HepG2 (cell line): ENCODE data around the gene BAIAP2L1. TPM values are rescaled to one million over a fixed set of nuclear protein-coding genes. Genes with fewer than 3 reads are reported as not detected.

Experiments
- BCL6 ChIP-seq: IDR thresholded peaks from 2 replicates; pipeline ENCODE4 v1.6.1; 2016; ENCODE audit warnings: missing genetic modification reagents, missing compliant biosample characterization
- CCDC6 ChIP-seq: sonication (generic); formaldehyde crosslinking; IDR thresholded peaks from 2 replicates; pipeline ENCODE4 v1.8.1; 2022; ENCODE audit warnings: mild to moderate bottlenecking, missing genetic modification reagents, moderate library complexity
- ERF ChIP-seq: IDR thresholded peaks from 2 replicates; pipeline ENCODE4 v1.6.1; 2018; ENCODE audit warnings: missing biosample characterization, missing genetic modification reagents
- GATAD2A ChIP-seq: IDR thresholded peaks from 2 replicates; pipeline ENCODE4 v1.6.1; 2016
- PHF8 ChIP-seq: sonication (generic); formaldehyde crosslinking; IDR thresholded peaks from 2 replicates; pipeline ENCODE4 v1.5.0; 2020; ENCODE audit warnings: missing genetic modification reagents
- ZKSCAN1 ChIP-seq: fragments of 150-350 bp; IDR thresholded peaks from 2 replicates; pipeline ENCODE4 v1.6.1; 2014; ENCODE audit warnings: low read length
- ZNF432 ChIP-seq: sonication (generic); formaldehyde crosslinking; IDR thresholded peaks from 2 replicates; pipeline ENCODE4 v1.5.0; 2020; ENCODE audit warnings: missing genetic modification reagents, mild to moderate bottlenecking, borderline replicate concordance
- ZNF598 ChIP-seq: sonication (generic); formaldehyde crosslinking; IDR thresholded peaks from 2 replicates; pipeline ENCODE4 v1.5.1; 2020; ENCODE audit warnings: mild to moderate bottlenecking, missing genetic modification reagents, borderline replicate concordance
- ZNF616 ChIP-seq: sonication (generic); formaldehyde crosslinking; IDR thresholded peaks from 2 replicates; pipeline ENCODE4 v1.5.0; 2020; ENCODE audit warnings: low read depth, mild to moderate bottlenecking, missing genetic modification reagents
- ZNF747 ChIP-seq: sonication (generic); formaldehyde crosslinking; IDR thresholded peaks from 2 replicates; pipeline ENCODE4 v1.8.1; 2023; ENCODE audit warnings: missing genetic modification reagents, mild to moderate bottlenecking, borderline replicate concordance
- polyA plus RNA-seq, 8 experiments: library from polyadenylated mRNA; depleted of rRNA in 3 of 8; stranded (reverse) in 7 of 8; unstranded in 1 of 8; fragments of >200 nt; fragmentation: Illumina TruSeq in 4 of 8; extraction: Trizol in 4 of 8; gene quantifications; 2 replicates each; pipeline versions ENCODE4 v1.2.1 to v1.2.3, GENCODE V29; 2011 to 2016; ENCODE audit warnings: low read depth in 4 of 8, missing spikeins in 1 of 8, mixed read lengths in 1 of 8; ENCODE audit not compliant: insufficient read depth in 1 of 8
- total RNA-seq, 5 experiments: library from RNA; depleted of rRNA; stranded (reverse); fragments of >200 nt; fragmentation: Illumina TruSeq; extraction: Trizol; gene quantifications; 2 replicates each; pipeline ENCODE4 v1.2.3, GENCODE V29; 2016; ENCODE audit warnings: low read depth in 1 of 5
- TF ChIP-seq, protein P1 (sequence below): sonication (generic); formaldehyde crosslinking; IDR thresholded peaks from 2 replicates; pipeline ENCODE4 v1.5.1; 2020; ENCODE audit warnings: mild to moderate bottlenecking, moderate library complexity, missing genetic modification reagents
- TF ChIP-seq, protein P2 (sequence below): IDR thresholded peaks from 2 replicates; pipeline ENCODE4 v1.6.1; 2018; ENCODE audit warnings: missing genetic modification reagents, mild to moderate bottlenecking, missing compliant biosample characterization
- TF ChIP-seq, protein P3 (sequence below): sonication (generic); formaldehyde crosslinking; IDR thresholded peaks from 2 replicates; pipeline ENCODE4 v1.4.0; 2020; ENCODE audit warnings: missing genetic modification reagents
- TF ChIP-seq, protein P4 (sequence below): IDR thresholded peaks from 2 replicates; pipeline ENCODE4 v1.6.1; 2012; ENCODE audit warnings: low read depth, low read length, improper control_type of control experiment
- TF ChIP-seq, protein P5 (sequence below): sonication (generic); formaldehyde crosslinking; IDR thresholded peaks from 2 replicates; pipeline ENCODE4 v1.4.0; 2020; ENCODE audit warnings: missing genetic modification reagents
- TF ChIP-seq, protein P6 (sequence below): sonication (generic); formaldehyde crosslinking; conservative IDR thresholded peaks from 2 replicates; pipeline ENCODE4 v1.4.0; 2020; ENCODE audit warnings: missing genetic modification reagents
- TF ChIP-seq, protein P7 (sequence below), 2 experiments: sonication (generic) in 1 of 2; formaldehyde crosslinking in 1 of 2; IDR thresholded peaks; 2 replicates each; pipeline versions ENCODE4 v1.4.0 to v1.6.1; 2018 to 2020; ENCODE audit warnings: missing genetic modification reagents in 2 of 2, borderline replicate concordance in 1 of 2, low read depth in 1 of 2, mild to moderate bottlenecking in 1 of 2, missing biosample characterization in 1 of 2

The BAIAP2L1 gene
- total and polyA plus RNA-seq, 2 of the 13 experiments (the other 11 are each of a cell fraction or from before 2014, with no cell fraction given), result 13.0 to 21.5 TPM

DNA sequence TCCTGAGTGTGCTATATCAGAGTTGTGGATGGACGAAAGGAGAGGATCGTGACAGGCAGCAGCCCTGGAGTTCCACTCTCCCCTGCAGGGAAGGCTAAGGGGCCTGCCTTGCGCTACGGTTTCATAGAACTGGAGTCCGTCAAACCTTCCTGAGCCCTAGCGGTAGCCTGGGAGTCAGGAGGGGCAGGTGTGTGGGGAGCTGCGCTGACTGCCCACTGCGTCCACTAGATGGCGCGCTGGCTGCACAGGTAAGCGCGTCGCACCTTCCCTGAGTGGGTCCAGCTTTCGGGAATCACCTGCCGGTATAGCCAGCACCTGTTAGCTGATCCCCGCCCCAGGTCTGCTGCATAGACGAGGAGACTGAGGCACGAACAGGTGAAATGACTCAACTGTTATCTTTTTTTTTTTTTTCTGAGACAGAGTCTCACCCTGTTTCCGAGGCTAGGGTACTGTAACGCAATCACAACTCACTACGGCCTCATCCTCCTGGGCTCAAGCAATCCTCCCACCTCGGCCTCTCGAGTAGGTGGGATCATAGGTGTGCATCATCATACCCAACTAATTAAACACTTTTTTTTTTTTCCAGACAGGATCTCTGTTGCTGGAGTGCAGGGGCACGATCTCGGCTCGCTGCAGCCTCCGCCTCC lies 20.2 kb upstream of the BAIAP2L1 start (continued):
- TF ChIP-seq GATAD2A (CRISPR knock-in tag) (peak; percentile 74), CCDC6 (peak; percentile 73), ZKSCAN1 (no peak), BCL6 (0 out of 2 replicates have a peak, but pooled peaks have one; percentile 20), ZNF747 (peak; percentile 43; the same call in 1 of the 2 replicates), ZNF598 (CRISPR knock-in tag) (0 out of 2 replicates have a peak, but pooled peaks have one; percentile 18), ERF (CRISPR knock-in tag) (peak; percentile 85), ZNF616 (CRISPR knock-in tag) (peak; percentile 77; the same call in 1 of the 2 replicates), ZNF432 (CRISPR knock-in tag) (no peak), PHF8 (peak; percentile 48; the same call in 1 of the 2 replicates)
- TF ChIP-seq, protein P1, sequence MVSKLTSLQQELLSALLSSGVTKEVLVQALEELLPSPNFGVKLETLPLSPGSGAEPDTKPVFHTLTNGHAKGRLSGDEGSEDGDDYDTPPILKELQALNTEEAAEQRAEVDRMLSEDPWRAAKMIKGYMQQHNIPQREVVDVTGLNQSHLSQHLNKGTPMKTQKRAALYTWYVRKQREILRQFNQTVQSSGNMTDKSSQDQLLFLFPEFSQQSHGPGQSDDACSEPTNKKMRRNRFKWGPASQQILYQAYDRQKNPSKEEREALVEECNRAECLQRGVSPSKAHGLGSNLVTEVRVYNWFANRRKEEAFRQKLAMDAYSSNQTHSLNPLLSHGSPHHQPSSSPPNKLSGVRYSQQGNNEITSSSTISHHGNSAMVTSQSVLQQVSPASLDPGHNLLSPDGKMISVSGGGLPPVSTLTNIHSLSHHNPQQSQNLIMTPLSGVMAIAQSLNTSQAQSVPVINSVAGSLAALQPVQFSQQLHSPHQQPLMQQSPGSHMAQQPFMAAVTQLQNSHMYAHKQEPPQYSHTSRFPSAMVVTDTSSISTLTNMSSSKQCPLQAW, result no peak
- TF ChIP-seq, protein P2, sequence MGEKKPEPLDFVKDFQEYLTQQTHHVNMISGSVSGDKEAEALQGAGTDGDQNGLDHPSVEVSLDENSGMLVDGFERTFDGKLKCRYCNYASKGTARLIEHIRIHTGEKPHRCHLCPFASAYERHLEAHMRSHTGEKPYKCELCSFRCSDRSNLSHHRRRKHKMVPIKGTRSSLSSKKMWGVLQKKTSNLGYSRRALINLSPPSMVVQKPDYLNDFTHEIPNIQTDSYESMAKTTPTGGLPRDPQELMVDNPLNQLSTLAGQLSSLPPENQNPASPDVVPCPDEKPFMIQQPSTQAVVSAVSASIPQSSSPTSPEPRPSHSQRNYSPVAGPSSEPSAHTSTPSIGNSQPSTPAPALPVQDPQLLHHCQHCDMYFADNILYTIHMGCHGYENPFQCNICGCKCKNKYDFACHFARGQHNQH (CRISPR knock-in tag), result peak; percentile 30; the same call in 1 of the 2 replicates
- TF ChIP-seq, protein P3, sequence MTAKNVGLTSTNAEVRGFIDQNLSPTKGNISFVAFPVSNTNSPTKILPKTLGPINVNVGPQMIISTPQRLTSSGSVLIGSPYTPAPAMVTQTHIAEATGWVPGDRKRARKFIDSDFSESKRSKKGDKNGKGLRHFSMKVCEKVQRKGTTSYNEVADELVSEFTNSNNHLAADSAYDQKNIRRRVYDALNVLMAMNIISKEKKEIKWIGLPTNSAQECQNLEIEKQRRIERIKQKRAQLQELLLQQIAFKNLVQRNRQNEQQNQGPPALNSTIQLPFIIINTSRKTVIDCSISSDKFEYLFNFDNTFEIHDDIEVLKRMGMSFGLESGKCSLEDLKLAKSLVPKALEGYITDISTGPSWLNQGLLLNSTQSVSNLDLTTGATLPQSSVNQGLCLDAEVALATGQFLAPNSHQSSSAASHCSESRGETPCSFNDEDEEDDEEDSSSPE (CRISPR knock-in tag), result peak; percentile 54; the same call in 1 of the 2 replicates
- TF ChIP-seq, protein P4, sequence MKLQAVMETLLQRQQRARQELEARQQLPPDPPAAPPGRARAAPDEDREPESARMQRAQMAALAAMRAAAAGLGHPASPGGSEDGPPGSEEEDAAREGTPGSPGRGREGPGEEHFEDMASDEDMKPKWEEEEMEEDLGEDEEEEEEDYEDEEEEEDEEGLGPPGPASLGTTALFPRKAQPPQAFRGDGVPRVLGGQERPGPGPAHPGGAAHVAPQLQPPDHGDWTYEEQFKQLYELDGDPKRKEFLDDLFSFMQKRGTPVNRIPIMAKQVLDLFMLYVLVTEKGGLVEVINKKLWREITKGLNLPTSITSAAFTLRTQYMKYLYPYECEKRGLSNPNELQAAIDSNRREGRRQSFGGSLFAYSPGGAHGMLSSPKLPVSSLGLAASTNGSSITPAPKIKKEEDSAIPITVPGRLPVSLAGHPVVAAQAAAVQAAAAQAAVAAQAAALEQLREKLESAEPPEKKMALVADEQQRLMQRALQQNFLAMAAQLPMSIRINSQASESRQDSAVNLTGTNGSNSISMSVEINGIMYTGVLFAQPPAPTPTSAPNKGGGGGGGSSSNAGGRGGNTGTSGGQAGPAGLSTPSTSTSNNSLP, result peak; percentile 48; the same call in 1 of the 2 replicates
- TF ChIP-seq, protein P5, sequence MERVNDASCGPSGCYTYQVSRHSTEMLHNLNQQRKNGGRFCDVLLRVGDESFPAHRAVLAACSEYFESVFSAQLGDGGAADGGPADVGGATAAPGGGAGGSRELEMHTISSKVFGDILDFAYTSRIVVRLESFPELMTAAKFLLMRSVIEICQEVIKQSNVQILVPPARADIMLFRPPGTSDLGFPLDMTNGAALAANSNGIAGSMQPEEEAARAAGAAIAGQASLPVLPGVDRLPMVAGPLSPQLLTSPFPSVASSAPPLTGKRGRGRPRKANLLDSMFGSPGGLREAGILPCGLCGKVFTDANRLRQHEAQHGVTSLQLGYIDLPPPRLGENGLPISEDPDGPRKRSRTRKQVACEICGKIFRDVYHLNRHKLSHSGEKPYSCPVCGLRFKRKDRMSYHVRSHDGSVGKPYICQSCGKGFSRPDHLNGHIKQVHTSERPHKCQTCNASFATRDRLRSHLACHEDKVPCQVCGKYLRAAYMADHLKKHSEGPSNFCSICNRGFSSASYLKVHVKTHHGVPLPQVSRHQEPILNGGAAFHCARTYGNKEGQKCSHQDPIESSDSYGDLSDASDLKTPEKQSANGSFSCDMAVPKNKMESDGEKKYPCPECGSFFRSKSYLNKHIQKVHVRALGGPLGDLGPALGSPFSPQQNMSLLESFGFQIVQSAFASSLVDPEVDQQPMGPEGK, result peak; percentile 71
- TF ChIP-seq, protein P6, sequence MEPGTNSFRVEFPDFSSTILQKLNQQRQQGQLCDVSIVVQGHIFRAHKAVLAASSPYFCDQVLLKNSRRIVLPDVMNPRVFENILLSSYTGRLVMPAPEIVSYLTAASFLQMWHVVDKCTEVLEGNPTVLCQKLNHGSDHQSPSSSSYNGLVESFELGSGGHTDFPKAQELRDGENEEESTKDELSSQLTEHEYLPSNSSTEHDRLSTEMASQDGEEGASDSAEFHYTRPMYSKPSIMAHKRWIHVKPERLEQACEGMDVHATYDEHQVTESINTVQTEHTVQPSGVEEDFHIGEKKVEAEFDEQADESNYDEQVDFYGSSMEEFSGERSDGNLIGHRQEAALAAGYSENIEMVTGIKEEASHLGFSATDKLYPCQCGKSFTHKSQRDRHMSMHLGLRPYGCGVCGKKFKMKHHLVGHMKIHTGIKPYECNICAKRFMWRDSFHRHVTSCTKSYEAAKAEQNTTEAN (CRISPR knock-in tag), result 0 out of 2 replicates have a peak, but pooled peaks have one; percentile 33
- TF ChIP-seq, protein P7, sequence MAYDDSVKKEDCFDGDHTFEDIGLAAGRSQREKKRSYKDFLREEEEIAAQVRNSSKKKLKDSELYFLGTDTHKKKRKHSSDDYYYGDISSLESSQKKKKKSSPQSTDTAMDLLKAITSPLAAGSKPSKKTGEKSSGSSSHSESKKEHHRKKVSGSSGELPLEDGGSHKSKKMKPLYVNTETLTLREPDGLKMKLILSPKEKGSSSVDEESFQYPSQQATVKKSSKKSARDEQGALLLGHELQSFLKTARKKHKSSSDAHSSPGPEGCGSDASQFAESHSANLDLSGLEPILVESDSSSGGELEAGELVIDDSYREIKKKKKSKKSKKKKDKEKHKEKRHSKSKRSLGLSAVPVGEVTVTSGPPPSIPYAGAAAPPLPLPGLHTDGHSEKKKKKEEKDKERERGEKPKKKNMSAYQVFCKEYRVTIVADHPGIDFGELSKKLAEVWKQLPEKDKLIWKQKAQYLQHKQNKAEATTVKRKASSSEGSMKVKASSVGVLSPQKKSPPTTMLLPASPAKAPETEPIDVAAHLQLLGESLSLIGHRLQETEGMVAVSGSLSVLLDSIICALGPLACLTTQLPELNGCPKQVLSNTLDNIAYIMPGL (CRISPR knock-in tag; IDR thresholded peaks at IDR 0.05; ENCODE audit: borderline replicate concordance in 1 of 2, low read depth in 1 of 2), result peak; percentile 80 to 96
